Activated T-helper 1 cell treated with anti-CD3 and anti-CD28 coated beads, Interleukin-12 subunit alpha, Interleukin-12 subunit beta, Interleukin-2, Interleukin-4 antibody, amounts not matched to agents 30 ng/mL and 10 ng/mL and 1 ng/mL, durations not matched to agents 14 hours and 24 hours and 36 hours (primary cell): ENCODE data around the gene NTN3. TPM values are rescaled to one million over a fixed set of nuclear protein-coding genes. Genes with fewer than 3 reads are reported as not detected.
"Not testable (repeated sequence)": the region's sequence is repeated elsewhere in the genome, so short reads cannot be mapped to it uniquely, and the experiment has no call there.

Source experiments
- DNase-seq: peaks from one replicate; pipeline ENCODE4 v3.0.0; 2021; ENCODE audit warnings: low spot score
- H3K27ac Mint-ChIP-seq: one replicate; pipeline ENCODE4 v1.8.0; 2021; ENCODE audit warnings: mild to moderate bottlenecking, mixed read lengths
- H3K27me3 Mint-ChIP-seq: one replicate; pipeline ENCODE4 v1.8.0; 2022; ENCODE audit warnings: mild to moderate bottlenecking, moderate library complexity, mixed read lengths; ENCODE audit not compliant: insufficient read depth
- H3K36me3 Mint-ChIP-seq: one replicate; pipeline ENCODE4 v1.8.0; 2021; ENCODE audit warnings: low read depth, mixed read lengths
- H3K4me1 Mint-ChIP-seq: one replicate; pipeline ENCODE4 v1.8.0; 2021; ENCODE audit warnings: low read depth, mixed read lengths
- H3K4me3 Mint-ChIP-seq: one replicate; pipeline ENCODE4 v1.8.0; 2021; ENCODE audit warnings: mild to moderate bottlenecking, moderate library complexity, mixed read lengths
- H3K9me3 Mint-ChIP-seq: one replicate; pipeline ENCODE4 v1.8.0; 2021; ENCODE audit warnings: mixed read lengths
- intact Hi-C: fragments of 100-400 bp; cut with micrococcal nuclease; formaldehyde crosslinking; loops from one replicate; pipeline ENCODE4 v1.15.1; 2024
- total RNA-seq: library from RNA; stranded (reverse); gene quantifications from 2 replicates; pipeline ENCODE4 v1.2.3, GENCODE V29; 2022

Gene NTN3
- total RNA-seq, 1 donor from 2014 or later: not detected

DNA sequence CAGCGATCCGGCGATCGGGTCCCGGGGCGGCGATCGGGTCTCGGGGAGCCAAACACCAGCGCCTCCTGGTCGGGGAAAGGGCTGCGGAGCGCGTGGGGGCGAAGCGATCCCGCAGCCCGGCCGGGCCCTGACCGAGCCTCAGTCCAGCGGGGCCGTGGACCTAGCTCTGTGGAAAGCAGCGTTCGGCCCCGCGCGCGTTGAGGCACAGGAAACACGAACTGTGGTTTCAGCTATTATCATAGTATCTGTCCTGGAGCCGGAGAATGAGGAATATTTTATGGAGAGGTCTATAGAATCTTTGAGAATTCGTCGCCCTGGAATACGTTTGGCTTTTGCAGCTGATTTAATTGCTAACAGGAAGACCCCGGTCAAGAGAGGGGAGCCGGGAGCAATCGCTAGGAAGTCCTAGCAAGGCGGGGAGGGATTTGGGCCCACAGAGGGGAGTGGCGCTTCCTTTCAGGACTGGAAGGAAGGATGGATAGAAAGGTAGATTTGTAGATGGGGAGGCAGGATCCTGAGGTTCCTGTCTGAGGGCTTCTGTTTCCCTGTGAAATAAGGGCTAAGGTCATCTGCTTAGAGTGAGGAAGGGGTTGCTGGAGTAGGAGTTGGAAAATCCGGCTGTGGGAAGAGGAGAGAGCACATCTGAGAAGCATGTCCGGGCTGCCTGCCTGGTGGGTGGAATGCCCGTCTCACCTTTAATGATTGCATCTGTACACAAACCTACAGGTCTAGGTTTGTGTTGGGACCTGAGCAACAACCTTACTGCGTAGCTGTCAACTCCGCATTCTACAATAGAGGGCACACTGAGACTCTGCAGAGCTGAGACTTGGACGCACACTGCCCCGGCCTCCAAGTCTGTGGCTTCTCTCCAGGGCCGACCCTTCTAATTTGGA, 41.1 kb upstream of the NTN3 start:
- peaks cover 26% of the 10 kb centered on the region for H3K36me3 Mint-ChIP-seq
- H3K27ac Mint-ChIP-seq: peak overlapping the region; percentile 88
- no peak for DNase-seq
- H3K27me3 Mint-ChIP-seq: no peaks in the 10 kb centered on the region
- H3K4me3 Mint-ChIP-seq: peak overlapping the region; percentile 99
- H3K4me1 Mint-ChIP-seq: peaks cover 27% of the 10 kb centered on the region
- no peaks in the 10 kb centered on the region for H3K9me3 Mint-ChIP-seq
- intact Hi-C loops: loop anchor here (1.0 to 10.0 kb wide), 9 partner anchors 31 to 275 kb away; partner anchors contain the start of genes ABCA3, CASKIN1, ECI1 and RNPS1

GRCh38 chr16:2432286-2432685, 38.8 kb upstream of the NTN3 start:
- H3K36me3 Mint-ChIP-seq: peaks cover 42% of the 10 kb centered on the region
- intact Hi-C loops: no loop called here

GRCh38 chr16:2432801-2433505, 38.1 kb upstream of the NTN3 start:
- Mint-ChIP-seq H3K4me1 (peaks cover 21% of the 10 kb centered on the region), H3K9me3 (no peaks in the 10 kb centered on the region), H3K36me3 (peaks cover 44% of the 10 kb centered on the region), H3K27ac (peak overlapping the region; percentile 44), H3K27me3 (no peaks in the 10 kb centered on the region), H3K4me3 (no peak overlapping the region)
- intact Hi-C loops: no loop called here
- DNase-seq: no peak

More at GRCh38 chr16:2432286-2432685, 38.8 kb upstream of the NTN3 start:
- Mint-ChIP-seq H3K4me3 (peak overlapping the region; percentile 30), H3K9me3 (no peaks in the 10 kb centered on the region), H3K27ac (no peak overlapping the region), H3K4me1 (peaks cover 27% of the 10 kb centered on the region), H3K27me3 (no peaks in the 10 kb centered on the region)
- DNase-seq: no peak

DNA sequence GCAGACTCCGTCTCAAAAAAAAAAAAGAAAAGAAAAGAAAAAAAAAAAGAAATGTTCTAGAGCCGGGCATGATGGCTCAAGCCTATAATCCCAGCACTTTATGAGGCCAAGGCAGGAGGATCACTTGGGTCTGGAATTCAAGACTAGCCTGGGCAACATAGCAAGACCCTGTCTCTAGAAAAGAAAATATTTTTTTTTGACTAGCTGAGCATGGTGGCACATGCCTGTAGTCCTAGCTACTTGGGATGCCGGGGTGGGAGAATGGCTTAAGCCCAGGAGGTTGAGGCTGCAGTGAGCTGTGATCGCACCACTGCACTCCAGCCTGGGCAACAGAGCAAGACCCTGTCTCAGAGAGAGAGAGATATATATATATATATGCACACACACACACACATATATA, 35.9 kb upstream of the NTN3 start:
- H3K27me3 Mint-ChIP-seq, H3K27ac Mint-ChIP-seq, intact Hi-C loops, H3K9me3 Mint-ChIP-seq, H3K4me3 Mint-ChIP-seq, DNase-seq: not testable (repeated sequence)
- Mint-ChIP-seq H3K4me1 (peaks cover 13% of the 10 kb centered on the region), H3K36me3 (peaks cover 55% of the 10 kb centered on the region)

DNA sequence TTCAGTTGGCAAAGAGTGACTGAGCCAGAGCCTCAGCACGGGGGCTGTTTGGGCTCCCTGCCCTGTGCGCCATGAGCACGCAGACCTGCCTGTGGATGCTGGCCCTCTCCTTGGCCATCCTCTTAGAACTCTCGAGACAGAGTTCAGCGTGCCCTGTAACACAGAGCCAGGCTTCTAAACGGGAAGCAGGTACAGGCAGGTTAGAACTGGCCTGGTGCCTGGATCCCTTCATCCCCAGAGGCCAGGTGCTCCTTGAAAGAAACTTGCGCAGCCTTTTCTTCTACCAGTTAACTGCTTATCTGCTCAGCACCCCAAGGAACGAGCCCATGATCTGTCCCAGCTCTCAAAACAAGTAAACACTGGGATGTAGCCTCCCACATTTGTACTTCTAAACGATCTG, 35.0 kb upstream of the NTN3 start:
- Mint-ChIP-seq H3K4me1 (peaks cover 5% of the 10 kb centered on the region), H3K36me3 (peaks cover 49% of the 10 kb centered on the region), H3K27me3 (no peaks in the 10 kb centered on the region), H3K9me3 (no peaks in the 10 kb centered on the region), H3K27ac (no peak overlapping the region), H3K4me3 (no peak overlapping the region)
- intact Hi-C loops: no loop called here
- DNase-seq: no peak

DNA sequence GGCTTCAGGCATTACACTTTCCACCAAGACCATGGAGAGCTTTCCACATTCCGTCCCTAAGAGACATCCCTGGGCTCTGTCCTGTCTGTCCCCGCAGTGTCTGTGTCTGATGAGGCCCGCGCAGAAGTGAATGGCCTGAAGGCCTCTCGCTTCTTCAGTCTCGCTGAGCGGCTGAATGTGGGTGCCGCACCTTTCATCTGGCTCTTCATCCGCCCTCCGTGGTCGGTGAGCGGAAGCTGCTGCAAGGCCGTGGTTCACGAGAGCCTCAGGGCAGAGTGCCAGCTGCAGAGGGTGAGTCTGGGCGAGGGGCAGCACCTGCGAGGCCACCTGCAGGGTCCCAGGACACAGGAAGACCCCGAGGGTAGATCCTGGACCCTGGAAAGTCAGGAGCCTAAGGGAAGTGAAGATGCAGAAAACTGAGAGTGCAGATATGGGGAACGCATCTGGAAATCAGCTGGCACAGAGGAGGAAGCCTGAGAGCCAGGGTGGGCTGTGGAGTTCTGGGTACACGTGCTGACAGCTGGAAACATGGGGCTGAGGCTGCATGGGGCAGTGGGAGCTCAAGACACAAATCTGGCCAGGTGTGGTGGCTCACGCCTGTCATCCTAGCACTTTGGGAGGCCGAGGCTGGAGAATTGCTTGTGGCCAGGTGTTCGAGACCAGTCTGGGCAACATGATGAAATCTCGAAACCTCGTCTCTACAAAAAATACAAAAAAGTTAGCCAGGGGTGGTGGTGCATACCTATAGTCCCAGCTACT, 33.9 kb upstream of the NTN3 start:
- DNase-seq: no peak
- Mint-ChIP-seq H3K4me3 (no peak overlapping the region), H3K27ac (no peak overlapping the region), H3K9me3 (no peaks in the 10 kb centered on the region), H3K4me1 (peaks cover 5% of the 10 kb centered on the region), H3K27me3 (no peaks in the 10 kb centered on the region), H3K36me3 (peaks cover 46% of the 10 kb centered on the region)
- intact Hi-C loops: no loop called here

DNA sequence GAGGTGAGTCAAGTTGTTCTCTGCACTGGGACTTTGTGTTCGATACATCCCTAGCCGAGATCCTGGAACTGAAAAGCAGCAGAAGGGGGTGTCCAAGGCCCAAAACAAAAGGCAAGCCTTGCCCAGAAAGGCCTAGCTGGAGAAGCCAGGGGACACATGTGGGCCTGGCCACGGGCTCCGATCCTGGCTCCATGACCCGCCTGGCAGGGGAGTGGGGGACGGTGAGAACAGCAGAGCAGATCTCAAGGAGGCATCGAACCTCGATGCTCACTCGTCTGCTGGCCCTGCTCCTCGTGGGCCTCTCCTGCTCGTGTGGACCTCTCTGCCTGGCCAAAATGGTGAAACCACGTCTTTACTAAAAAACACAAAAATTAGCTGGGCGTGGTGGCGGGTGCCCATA, 33.0 kb upstream of the NTN3 start:
- no peak overlapping the region for H3K4me3 Mint-ChIP-seq
- H3K9me3 Mint-ChIP-seq: no peaks in the 10 kb centered on the region
- DNase-seq: no peak
- peaks cover 5% of the 10 kb centered on the region for H3K4me1 Mint-ChIP-seq
- peaks cover 43% of the 10 kb centered on the region for H3K36me3 Mint-ChIP-seq
- H3K27me3 Mint-ChIP-seq: no peaks in the 10 kb centered on the region
- intact Hi-C loops: no loop called here
- H3K27ac Mint-ChIP-seq: no peak overlapping the region

GRCh38 chr16:2439598-2439997, 31.5 kb upstream of the NTN3 start:
- DNase-seq: no peak
- no peaks in the 10 kb centered on the region for H3K27me3 Mint-ChIP-seq
- H3K4me1 Mint-ChIP-seq: peaks cover 5% of the 10 kb centered on the region
- no peaks in the 10 kb centered on the region for H3K9me3 Mint-ChIP-seq
- peaks cover 43% of the 10 kb centered on the region for H3K36me3 Mint-ChIP-seq
- no peak overlapping the region for H3K4me3 Mint-ChIP-seq
- no peak overlapping the region for H3K27ac Mint-ChIP-seq
- intact Hi-C loops: no loop called here

DNA sequence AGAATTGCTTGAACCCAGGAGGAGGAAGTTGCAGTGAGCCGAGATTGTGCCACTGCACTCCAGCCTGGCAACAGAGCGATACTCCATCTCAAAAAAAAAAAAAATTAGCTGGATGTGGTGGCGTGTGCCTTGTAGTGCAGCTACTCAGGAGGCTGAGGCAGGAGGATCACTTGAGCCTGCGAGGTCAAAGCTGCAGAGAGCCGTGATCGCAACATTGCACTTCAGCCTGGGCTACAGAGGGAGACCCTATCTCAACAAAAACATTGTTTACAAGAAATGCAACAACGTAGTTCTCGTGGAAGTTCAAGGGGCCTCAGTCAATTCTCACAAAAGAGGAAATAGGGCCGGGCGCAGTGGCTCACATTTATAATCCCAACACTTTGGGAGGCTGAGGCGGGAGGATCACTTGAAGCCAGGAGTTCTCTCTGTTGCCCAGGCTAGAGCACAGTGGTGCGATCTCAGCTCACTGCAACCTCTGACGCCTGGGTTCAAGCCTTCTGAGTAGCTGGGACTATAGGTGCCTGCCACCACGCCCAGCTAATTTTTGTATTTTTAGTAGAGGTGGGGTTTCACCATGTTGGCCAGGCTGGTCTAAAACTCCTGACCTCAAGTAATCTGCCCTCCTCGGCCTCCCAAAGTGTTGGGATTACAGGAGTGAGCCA, 29.8 kb upstream of the NTN3 start:
- intact Hi-C loops, DNase-seq, H3K9me3 Mint-ChIP-seq, H3K4me1 Mint-ChIP-seq, H3K4me3 Mint-ChIP-seq, H3K27ac Mint-ChIP-seq, H3K27me3 Mint-ChIP-seq: not testable (repeated sequence)
- H3K36me3 Mint-ChIP-seq: peaks cover 45% of the 10 kb centered on the region

- no peak for DNase-seq
- no peak overlapping the region for H3K4me3 Mint-ChIP-seq
- no peak overlapping the region for H3K27ac Mint-ChIP-seq
- H3K4me1 Mint-ChIP-seq: peaks cover 5% of the 10 kb centered on the region
- no peaks in the 10 kb centered on the region for H3K27me3 Mint-ChIP-seq
- H3K36me3 Mint-ChIP-seq: peaks cover 36% of the 10 kb centered on the region
- intact Hi-C loops: no loop called here
- no peaks in the 10 kb centered on the region for H3K9me3 Mint-ChIP-seq
These were observed 27.5 kb upstream of the NTN3 start for GRCh38 chr16:2443555-2443954.

- intact Hi-C loops: no loop called here
- Mint-ChIP-seq H3K27me3 (no peaks in the 10 kb centered on the region), H3K4me1 (no peaks in the 10 kb centered on the region), H3K36me3 (peaks cover 38% of the 10 kb centered on the region), H3K4me3 (no peak overlapping the region), H3K27ac (no peak overlapping the region), H3K9me3 (no peaks in the 10 kb centered on the region)
- no peak for DNase-seq
These were observed 23.0 kb upstream of the NTN3 start for GRCh38 chr16:2447920-2448583.

DNA sequence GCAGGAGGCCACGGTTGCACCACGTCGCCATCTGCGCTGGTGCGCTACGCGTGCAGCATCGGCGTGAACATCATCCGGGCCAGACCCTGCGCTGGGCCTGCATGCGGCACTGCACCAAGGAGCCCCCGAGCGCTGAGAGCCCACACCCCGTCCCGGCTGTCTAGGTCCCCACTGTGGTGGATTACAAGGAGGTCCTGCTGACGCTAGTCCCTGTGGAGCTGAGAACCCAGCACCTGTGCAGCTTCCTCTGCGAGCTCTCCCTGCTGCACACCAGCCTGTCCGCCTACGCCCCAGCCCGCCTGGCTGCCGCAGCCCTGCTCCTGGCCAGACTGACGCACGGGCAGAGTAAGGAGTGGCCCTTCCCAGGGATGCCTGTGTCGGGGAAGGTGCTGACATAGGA, 22.0 kb upstream of the NTN3 start:
- Mint-ChIP-seq H3K9me3 (no peaks in the 10 kb centered on the region), H3K27ac (no peak overlapping the region), H3K36me3 (peaks cover 37% of the 10 kb centered on the region), H3K27me3 (no peaks in the 10 kb centered on the region), H3K4me1 (no peaks in the 10 kb centered on the region), H3K4me3 (no peak overlapping the region)
- no peak for DNase-seq
- intact Hi-C loops: no loop called here
